IMR-90 (cell line): Measurements from ENCODE around the gene TEP1. TPM values are rescaled to one million over a fixed set of nuclear protein-coding genes. Genes with fewer than 3 reads are reported as not detected.

Experiments
- ATAC-seq: fragments of 200-7000 bp; cut with Tn5 transposase; 2 replicates; pipeline ENCODE4 v1.9.1; 2020; ENCODE audit warnings: low read depth, mild to moderate bottlenecking, moderate library complexity
- BruUV-seq: library from RNA; stranded (reverse); fragments of 400-500 nt; replicated peaks from 2 replicates; lab custom pipeline; 2021; lab: Mats Ljungman, UMichigan
- CTCF ChIA-PET: fragments of 300-600 bp; formaldehyde crosslinking; extraction: SDS; loops from one replicate; lab custom pipeline; 2021; ENCODE audit warnings: antibody characterized with exemption; lab: Yijun Ruan, JAX
- POLR2A ChIA-PET: fragments of 300-600 bp; sonication (Branson Sonifier 250); formaldehyde crosslinking; loops from one replicate; lab custom pipeline; 2022; ENCODE audit warnings: antibody characterized with exemption; ENCODE audit not compliant: unreplicated experiment; lab: Charles Lee
- DNase-seq: peaks from one replicate; pipeline ENCODE4 v3.0.0; 2013
- H2AFZ ChIP-seq: replicated peaks from 2 replicates; pipeline ENCODE3; 2013; ENCODE audit warnings: low read length, mild to moderate bottlenecking; ENCODE audit not compliant: poor library complexity
- H2AK5ac ChIP-seq: 2 replicates; pipeline ENCODE4 v1.6.1; 2013; ENCODE audit warnings: low read depth, low read length, inconsistent platforms
- H2AK9ac ChIP-seq: replicated peaks from 2 replicates; pipeline ENCODE3; 2013; ENCODE audit warnings: mild to moderate bottlenecking, low read depth, low read length, moderate library complexity; ENCODE audit not compliant: poor library complexity
- H2BK120ac ChIP-seq: 2 replicates; pipeline ENCODE4 v1.6.1; 2013; ENCODE audit warnings: low read depth, low read length, inconsistent platforms
- H2BK15ac ChIP-seq: 3 replicates; pipeline ENCODE4 v1.6.1; 2013; ENCODE audit warnings: low read depth, low read length, inconsistent platforms
- H2BK20ac ChIP-seq: 2 replicates; pipeline ENCODE4 v1.6.1; 2013; ENCODE audit warnings: low read depth, mild to moderate bottlenecking, inconsistent platforms, low read length, moderate library complexity
- H2BK5ac ChIP-seq: 2 replicates; pipeline ENCODE4 v1.6.1; 2013; ENCODE audit warnings: mild to moderate bottlenecking, low read depth, low read length, inconsistent platforms; ENCODE audit not compliant: poor library complexity, severe bottlenecking
- H3K14ac ChIP-seq: replicated peaks from 2 replicates; pipeline ENCODE4 v1.6.1; 2013; ENCODE audit warnings: low read depth, low read length, inconsistent platforms
- H3K18ac ChIP-seq: 2 replicates; pipeline ENCODE4 v1.6.1; 2013; ENCODE audit warnings: low read depth, low read length, control low read depth
- H3K23ac ChIP-seq: 2 replicates; pipeline ENCODE4 v1.6.1; 2013; ENCODE audit warnings: low read depth, low read length, inconsistent platforms
- H3K27ac ChIP-seq: 2 replicates; pipeline ENCODE4 v1.5.1; 2013; ENCODE audit warnings: mild to moderate bottlenecking, control low read depth, low read length; ENCODE audit not compliant: insufficient read depth
- H3K27me3 ChIP-seq: 2 replicates; pipeline ENCODE4 v1.6.1; 2013; ENCODE audit warnings: low read length; ENCODE audit not compliant: control insufficient read depth, insufficient read depth
- H3K36me3 ChIP-seq: 2 replicates; pipeline ENCODE4 v1.6.1; 2013; ENCODE audit warnings: low read length, mixed read lengths; ENCODE audit not compliant: control insufficient read depth, insufficient read depth
- H3K4ac ChIP-seq: 2 replicates; pipeline ENCODE4 v1.6.1; 2013; ENCODE audit warnings: low read depth, low read length, inconsistent platforms
- H3K4me1 ChIP-seq: 2 replicates; pipeline ENCODE4 v1.6.1; 2013; ENCODE audit warnings: low read length, mixed read lengths; ENCODE audit not compliant: control insufficient read depth, insufficient read depth
- H3K4me2 ChIP-seq: 2 replicates; pipeline ENCODE4 v1.6.1; 2013; ENCODE audit warnings: low read depth, mild to moderate bottlenecking, control low read depth, low read length, moderate library complexity
- H3K4me3 ChIP-seq: 2 replicates; pipeline ENCODE4 v1.5.1; 2013; ENCODE audit warnings: low read depth, mild to moderate bottlenecking, control low read depth, low read length, moderate library complexity; ENCODE audit not compliant: insufficient read depth
- H3K56ac ChIP-seq: 2 replicates; pipeline ENCODE4 v1.6.1; 2013; ENCODE audit warnings: low read length, inconsistent platforms; ENCODE audit not compliant: insufficient read depth; ENCODE audit errors: extremely low read depth
- H3K79me1 ChIP-seq, 2 experiments: 2 replicates each; pipeline ENCODE4 v1.6.1; 2013; ENCODE audit warnings: low read length in 2 of 2, inconsistent platforms in 1 of 2, low read depth in 1 of 2
- H3K9ac ChIP-seq: 2 replicates; pipeline ENCODE4 v1.6.1; 2013; ENCODE audit warnings: low read depth, low read length, control low read depth
- H3K9me1 ChIP-seq: 2 replicates; pipeline ENCODE4 v1.6.1; 2013; ENCODE audit warnings: low read length, inconsistent platforms; ENCODE audit not compliant: insufficient read depth
- H3K9me3 ChIP-seq: 2 replicates; pipeline ENCODE4 v1.6.1; 2013; ENCODE audit warnings: low read length; ENCODE audit not compliant: control insufficient read depth, insufficient read depth
- H4K20me1 ChIP-seq: 2 replicates; pipeline ENCODE4 v1.6.1; 2013; ENCODE audit warnings: low read length, inconsistent platforms; ENCODE audit not compliant: insufficient read depth
- H4K5ac ChIP-seq: 2 replicates; pipeline ENCODE4 v1.6.1; 2013; ENCODE audit warnings: mild to moderate bottlenecking, low read depth, low read length, control low read depth
- H4K8ac ChIP-seq, 2 experiments: 2 replicates each; pipeline ENCODE4 v1.6.1; 2013; ENCODE audit warnings: low read depth in 2 of 2, low read length in 2 of 2, control low read depth in 1 of 2, inconsistent platforms in 1 of 2
- H4K91ac ChIP-seq: 2 replicates; pipeline ENCODE4 v1.6.1; 2013; ENCODE audit warnings: low read depth, low read length, inconsistent platforms; ENCODE audit not compliant: insufficient read depth
- BHLHE40 ChIP-seq: fragments of 150-350 bp; IDR thresholded peaks from 2 replicates; pipeline ENCODE4 v1.6.1; 2016; ENCODE audit warnings: mild to moderate bottlenecking, low read depth, low read length
- CEBPB ChIP-seq: IDR thresholded peaks from 2 replicates; pipeline ENCODE4 v1.6.1; 2012; ENCODE audit warnings: low read depth, low read length, improper control_type of control experiment
- CHD1 ChIP-seq: IDR thresholded peaks from 2 replicates; pipeline ENCODE4 v1.6.1; 2012; ENCODE audit warnings: low read depth, low read length, improper control_type of control experiment
- ELK1 ChIP-seq: fragments of 150-350 bp; IDR thresholded peaks from 2 replicates; pipeline ENCODE4 v1.6.1; 2016; ENCODE audit warnings: low read depth, mild to moderate bottlenecking, low read length, moderate library complexity, borderline replicate concordance
- FOS ChIP-seq: fragments of 150-350 bp; IDR thresholded peaks from 2 replicates; pipeline ENCODE4 v1.6.1; 2016; ENCODE audit warnings: low read depth, low read length
- MXI1 ChIP-seq: IDR thresholded peaks from 2 replicates; pipeline ENCODE4 v1.6.1; 2012; ENCODE audit warnings: low read depth, mild to moderate bottlenecking, low read length, moderate library complexity, borderline replicate concordance
- NFE2L2 ChIP-seq: fragments of 150-350 bp; IDR thresholded peaks from 2 replicates; pipeline ENCODE4 v1.6.1; 2016; ENCODE audit warnings: low read depth, mild to moderate bottlenecking, low read length
- POLR2A ChIP-seq: IDR thresholded peaks from 2 replicates; pipeline ENCODE4 v1.6.1; 2012; ENCODE audit warnings: mild to moderate bottlenecking, low read depth, low read length
- RAD21 ChIP-seq: IDR thresholded peaks from 2 replicates; pipeline ENCODE4 v1.6.1; 2012; ENCODE audit warnings: low read length, improper control_type of control experiment
- RCOR1 ChIP-seq: IDR thresholded peaks from 2 replicates; pipeline ENCODE4 v1.6.1; 2012; ENCODE audit warnings: mild to moderate bottlenecking, low read length, improper control_type of control experiment; ENCODE audit not compliant: insufficient replicate concordance
- SMC3 ChIP-seq: fragments of 150-350 bp; IDR thresholded peaks from 2 replicates; pipeline ENCODE4 v1.6.1; 2016; ENCODE audit warnings: low read depth, mild to moderate bottlenecking, antibody characterized with exemption, low read length, moderate library complexity
- WGBS, 2 experiments: methylation state at CpG; one replicate each; pipeline versions ENCODE4 v1.1.5 to v1.1.7; 2013; ENCODE audit warnings: missing lambda C conversion rate in 2 of 2; ENCODE audit not compliant: insufficient read length in 1 of 2; ENCODE audit errors: extremely low coverage in 2 of 2; 5-methylcytosine and 5-hydroxymethylcytosine counted together
- dilution Hi-C: fragments of 300-500 bp; cut with HindIII; formaldehyde crosslinking; loops from one replicate; pipeline ENCODE4 v1.14.3; 2018; ENCODE audit warnings: low sequenced_read_pairs; ENCODE audit not compliant: unreplicated experiment
- in situ Hi-C: fragments of 300-500 bp; cut with MboI; formaldehyde crosslinking; loops from 3 replicates; pipeline ENCODE4 v1.14.3; 2019; ENCODE audit warnings: low sequenced_read_pairs, inconsistent platforms, mixed read lengths
- intact Hi-C: fragments of 100-400 bp; cut with micrococcal nuclease; formaldehyde crosslinking; loops from 2 replicates; pipeline ENCODE4 v1.10.0; 2022
- polyA plus RNA-seq, 3 experiments: library from polyadenylated mRNA; depleted of rRNA; stranded (reverse); fragments of >200 nt; gene quantifications; 2 replicates each; pipeline ENCODE4 v1.2.3, GENCODE V29; 2012; ENCODE audit warnings: low replicate concordance in 1 of 3
- total RNA-seq: library from RNA; depleted of rRNA; stranded (reverse); fragments of >200 nt; gene quantifications from 2 replicates; pipeline ENCODE4 v1.2.3, GENCODE V29; 2012
- TF ChIP-seq, protein P1 (sequence below): conservative IDR thresholded peaks from 2 replicates; pipeline ENCODE4 v1.5.1; 2012; ENCODE audit warnings: mild to moderate bottlenecking, low read depth, low read length, improper control_type of control experiment
- TF ChIP-seq, protein P2 (sequence below): fragments of 150-350 bp; IDR thresholded peaks from 2 replicates; pipeline ENCODE4 v1.6.1; 2017; ENCODE audit warnings: mild to moderate bottlenecking, antibody characterized with exemption, low read length, low read depth

Gene TEP1
- total and polyA plus RNA-seq, 2 of the 4 experiments (the other 2 are of a cell fraction) = 10.7 to 12.4 TPM

DNA sequence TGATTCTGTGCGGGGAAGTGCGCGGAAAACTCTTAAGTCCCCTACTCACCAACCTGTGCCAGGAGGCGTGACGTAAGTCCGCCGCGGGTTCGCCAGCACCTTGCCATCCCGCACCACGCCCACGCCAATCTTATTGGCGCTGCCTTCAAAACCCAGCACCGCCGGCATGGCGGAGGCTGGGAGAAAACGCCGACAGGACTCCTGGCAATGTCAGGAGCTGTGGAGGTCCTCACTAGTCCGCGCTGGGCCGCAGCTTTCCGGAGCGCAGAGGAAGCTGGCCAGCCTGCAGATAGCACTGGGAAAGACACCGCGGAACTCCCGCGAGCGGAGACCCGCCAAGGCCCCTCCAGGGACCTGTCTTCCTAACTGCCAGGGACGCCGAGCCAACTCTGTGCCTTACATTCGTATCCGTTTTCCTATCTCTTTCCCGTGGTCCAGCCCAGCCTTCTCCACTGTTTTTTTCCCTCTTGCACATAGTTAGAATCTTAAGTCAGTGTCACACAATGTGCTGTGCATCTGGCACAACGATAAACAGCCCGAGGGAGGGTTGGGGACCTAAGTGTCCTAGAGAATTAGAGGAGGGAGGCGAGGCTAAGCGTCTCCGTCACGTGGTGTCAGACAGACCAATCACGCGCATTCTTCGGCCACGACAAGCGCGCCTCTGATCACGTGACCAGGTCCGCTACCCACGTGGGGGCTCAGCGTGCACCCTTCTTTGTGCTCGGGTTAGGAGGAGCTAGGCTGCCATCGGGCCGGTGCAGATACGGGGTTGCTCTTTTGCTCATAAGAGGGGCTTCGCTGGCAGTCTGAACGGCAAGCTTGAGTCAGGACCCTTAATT lies 41.4 kb upstream of the TEP1 start, which contains the start of the genes APEX1 and OSGEP:
Gene APEX1 (plus strand): TSS at position 711 of the 839 bp plus-strand sequence. CDS start 420 bp downstream, outside the sequence.
Gene OSGEP (minus strand): TSS at position 297 of the 839 bp plus-strand sequence. CDS start 129 bp downstream, at position 168.
- CTCF ChIA-PET = interaction anchor here (1.4 kb wide), 1 partner anchor 39 kb away, joined by 7 read pairs; no protein-coding TSS in a partner anchor
- peak within 1 kb of the TSS; percentile 93 for H3K23ac ChIP-seq
- peak within 1 kb of the TSS; percentile 61 for H3K18ac ChIP-seq
- H3K36me3 ChIP-seq = peaks cover 28% of the 10 kb centered on the region
- peaks cover 18 to 39% of the 10 kb centered on the region in 2 experiments for H3K79me1 ChIP-seq
- peak within 1 kb of the TSS; percentile 46 for H4K5ac ChIP-seq
- peak within 1 kb of the TSS; percentile 62 for H3K4me3 ChIP-seq
- H3K9me3 ChIP-seq = no peaks in the 10 kb centered on the region
- peak within 1 kb of the TSS; percentile 97 for H4K91ac ChIP-seq
- no peaks in the 10 kb centered on the region for H3K27me3 ChIP-seq
- peak within 1 kb of the TSS; percentile 90 for H2BK5ac ChIP-seq
- in situ Hi-C loops (loop anchor here (25.0 kb wide), 1 partner anchor 633 kb away; the partner anchor contains the start of gene ZNF219), intact Hi-C loops (loop anchor here (1.0 kb wide), 1 partner anchor 111 kb away; the partner anchor contains the start of gene PARP2), dilution Hi-C loops (no loop called here)
- H3K14ac ChIP-seq = peak within 1 kb of the TSS; percentile 98
- POLR2A ChIA-PET = interaction anchor here (0.9 kb wide), 1 partner anchor 10 kb away, joined by 3 read pairs; no protein-coding TSS in a partner anchor
- BruUV-seq = no TSS peak
- H2BK20ac ChIP-seq = peak within 1 kb of the TSS; percentile 58
- H3K4me2 ChIP-seq = peak within 1 kb of the TSS; percentile 69
- 0 out of 2 replicates have a peak, but pooled peaks cover 6% of the 10 kb centered on the region for H3K9me1 ChIP-seq
- H3K56ac ChIP-seq = peak within 1 kb of the TSS; percentile 97
- WGBS, 2 experiments = 0% methylated on average over 20 of the region's 56 CpGs; no CpG with 5 or more reads in 1 of the 2 experiments
- peak within 1 kb of the TSS; percentile 85 for H3K9ac ChIP-seq
- peak within 1 kb of the TSS; percentile 75 to 94 for H4K8ac ChIP-seq
- peak within 1 kb of the TSS; percentile 96 for H3K4ac ChIP-seq
- DNase-seq (peak; percentile 99), ATAC-seq (peak; percentile 90)
- peak within 1 kb of the TSS; percentile 72 for H2AK5ac ChIP-seq
- peak within 1 kb of the TSS; percentile 94 for H2BK120ac ChIP-seq
- peak within 1 kb of the TSS; percentile 80 for H3K27ac ChIP-seq
- no peaks in the 10 kb centered on the region for H4K20me1 ChIP-seq
- peak within 1 kb of the TSS; percentile 91 for H2BK15ac ChIP-seq
- peak within 1 kb of the TSS; percentile 97 for H2AFZ ChIP-seq
- peak within 1 kb of the TSS; percentile 88 for H2AK9ac ChIP-seq
- no peaks in the 10 kb centered on the region for H3K4me1 ChIP-seq
- TF ChIP-seq MXI1 (peak; percentile 97), RAD21 (no peak), BHLHE40 (peak; percentile 86), FOS (peak; percentile 98), ELK1 (no peak), CEBPB (no peak), POLR2A (peak; percentile 87), CHD1 (no peak), RCOR1 (no peak), SMC3 (no peak; the same call in 1 of the 2 replicates), NFE2L2 (no peak)
- TF ChIP-seq, protein P1, sequence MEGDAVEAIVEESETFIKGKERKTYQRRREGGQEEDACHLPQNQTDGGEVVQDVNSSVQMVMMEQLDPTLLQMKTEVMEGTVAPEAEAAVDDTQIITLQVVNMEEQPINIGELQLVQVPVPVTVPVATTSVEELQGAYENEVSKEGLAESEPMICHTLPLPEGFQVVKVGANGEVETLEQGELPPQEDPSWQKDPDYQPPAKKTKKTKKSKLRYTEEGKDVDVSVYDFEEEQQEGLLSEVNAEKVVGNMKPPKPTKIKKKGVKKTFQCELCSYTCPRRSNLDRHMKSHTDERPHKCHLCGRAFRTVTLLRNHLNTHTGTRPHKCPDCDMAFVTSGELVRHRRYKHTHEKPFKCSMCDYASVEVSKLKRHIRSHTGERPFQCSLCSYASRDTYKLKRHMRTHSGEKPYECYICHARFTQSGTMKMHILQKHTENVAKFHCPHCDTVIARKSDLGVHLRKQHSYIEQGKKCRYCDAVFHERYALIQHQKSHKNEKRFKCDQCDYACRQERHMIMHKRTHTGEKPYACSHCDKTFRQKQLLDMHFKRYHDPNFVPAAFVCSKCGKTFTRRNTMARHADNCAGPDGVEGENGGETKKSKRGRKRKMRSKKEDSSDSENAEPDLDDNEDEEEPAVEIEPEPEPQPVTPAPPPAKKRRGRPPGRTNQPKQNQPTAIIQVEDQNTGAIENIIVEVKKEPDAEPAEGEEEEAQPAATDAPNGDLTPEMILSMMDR = no peak
- TF ChIP-seq, protein P2, sequence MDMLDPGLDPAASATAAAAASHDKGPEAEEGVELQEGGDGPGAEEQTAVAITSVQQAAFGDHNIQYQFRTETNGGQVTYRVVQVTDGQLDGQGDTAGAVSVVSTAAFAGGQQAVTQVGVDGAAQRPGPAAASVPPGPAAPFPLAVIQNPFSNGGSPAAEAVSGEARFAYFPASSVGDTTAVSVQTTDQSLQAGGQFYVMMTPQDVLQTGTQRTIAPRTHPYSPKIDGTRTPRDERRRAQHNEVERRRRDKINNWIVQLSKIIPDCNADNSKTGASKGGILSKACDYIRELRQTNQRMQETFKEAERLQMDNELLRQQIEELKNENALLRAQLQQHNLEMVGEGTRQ = peak; percentile 100
